GM23338 (cell line): ENCODE results near the gene SLC38A9. TPM values are rescaled to one million over a fixed set of nuclear protein-coding genes. Genes with fewer than 3 reads are reported as not detected.
A peak's percentile ranks its signal among the peaks of the same experiment; 100 is the strongest.

Experiments used
- ATAC-seq: fragments of 200-7000 bp; cut with Tn5 transposase; 3 replicates; pipeline ENCODE4 v1.9.1; 2020
- DNase-seq: peaks from one replicate; pipeline ENCODE4 v3.0.0-alpha.2; 2015; ENCODE audit warnings: low spot score
- H2AFZ ChIP-seq: fragments of 200-600 bp; sonication (generic); 2 replicates; pipeline ENCODE4 v1.8.0; 2016; ENCODE audit warnings: antibody characterized with exemption, mild to moderate bottlenecking, moderate library complexity
- H3F3A ChIP-seq: fragments of 200-600 bp; sonication (generic); replicated peaks from 2 replicates; pipeline ENCODE4 v1.8.0; 2017; ENCODE audit warnings: antibody characterized with exemption, mixed run types, low read depth
- H3K27ac ChIP-seq: fragments of 200-600 bp; sonication (generic); 2 replicates; pipeline ENCODE4 v1.6.1; 2016; ENCODE audit warnings: low read depth
- H3K27me3 ChIP-seq: fragments of 200-600 bp; sonication (generic); 2 replicates; pipeline ENCODE4 v1.8.0; 2016; ENCODE audit warnings: mild to moderate bottlenecking, mixed run types, moderate library complexity; ENCODE audit not compliant: insufficient read depth
- H3K36me3 ChIP-seq: fragments of 200-600 bp; sonication (generic); 2 replicates; pipeline ENCODE4 v1.8.0; 2016; ENCODE audit warnings: mild to moderate bottlenecking; ENCODE audit not compliant: insufficient read depth
- H3K4me1 ChIP-seq: fragments of 200-600 bp; sonication (generic); 2 replicates; pipeline ENCODE4 v1.8.0; 2016; ENCODE audit warnings: mild to moderate bottlenecking, moderate library complexity; ENCODE audit not compliant: insufficient read depth
- H3K4me2 ChIP-seq: fragments of 200-600 bp; sonication (generic); 2 replicates; pipeline ENCODE4 v1.7.1; 2017; ENCODE audit warnings: mixed run types
- H3K4me3 ChIP-seq: fragments of 200-600 bp; sonication (generic); 2 replicates; pipeline ENCODE4 v1.6.1; 2016; ENCODE audit warnings: mixed run types
- H3K79me2 ChIP-seq: fragments of 200-600 bp; sonication (generic); replicated peaks from 2 replicates; pipeline ENCODE4 v1.8.0; 2017; ENCODE audit warnings: mild to moderate bottlenecking; ENCODE audit not compliant: insufficient read depth
- H3K9me2 ChIP-seq: fragments of 200-600 bp; sonication (generic); 2 replicates; pipeline ENCODE4 v1.8.0; 2017; ENCODE audit not compliant: insufficient read depth
- H4K20me1 ChIP-seq: fragments of 200-600 bp; sonication (generic); replicated peaks from 2 replicates; pipeline ENCODE4 v1.8.0; 2017; ENCODE audit warnings: mild to moderate bottlenecking; ENCODE audit not compliant: insufficient read depth
- H3K27ac Mint-ChIP-seq: 2 replicates; pipeline ENCODE4 v1.8.0; 2020; ENCODE audit warnings: inconsistent platforms, mild to moderate bottlenecking, moderate library complexity, mixed read lengths
- H3K27me3 Mint-ChIP-seq: 3 replicates; pipeline ENCODE4 v1.8.0; 2022; ENCODE audit warnings: low read depth, mild to moderate bottlenecking, moderate library complexity, mixed read lengths, inconsistent platforms; ENCODE audit not compliant: insufficient read depth, poor library complexity
- H3K36me3 Mint-ChIP-seq: 3 replicates; pipeline ENCODE4 v1.8.0; 2021; ENCODE audit warnings: low read depth, mild to moderate bottlenecking, inconsistent platforms, moderate library complexity, mixed read lengths
- H3K4me1 Mint-ChIP-seq: 3 replicates; pipeline ENCODE4 v1.8.0; 2020; ENCODE audit warnings: mild to moderate bottlenecking, inconsistent platforms, mixed read lengths
- H3K4me3 Mint-ChIP-seq: 3 replicates; pipeline ENCODE4 v1.8.0; 2021; ENCODE audit warnings: moderate library complexity, mild to moderate bottlenecking, inconsistent platforms, mixed read lengths
- H3K9me3 Mint-ChIP-seq: 3 replicates; pipeline ENCODE4 v1.8.0; 2020; ENCODE audit warnings: moderate library complexity, mild to moderate bottlenecking, inconsistent platforms, mixed read lengths
- CREB1 ChIP-seq: fragments of 250-450 bp; sonication (Bioruptor Pico); IDR thresholded peaks from 2 replicates; pipeline ENCODE4 v1.5.0; 2020; ENCODE audit warnings: low read depth, mild to moderate bottlenecking, moderate library complexity
- JUNB ChIP-seq: IDR thresholded peaks from one replicate; pipeline ENCODE4 v1.6.1; 2016; ENCODE audit warnings: antibody characterized with exemption; ENCODE audit not compliant: unreplicated experiment
- NANOG ChIP-seq: IDR thresholded peaks from 2 replicates; pipeline ENCODE4 v1.6.1; 2016; ENCODE audit warnings: antibody characterized with exemption, borderline replicate concordance
- POLR2AphosphoS5 ChIP-seq: IDR thresholded peaks from 2 replicates; pipeline ENCODE4 v1.6.1; 2016; ENCODE audit warnings: antibody characterized with exemption, low read depth
- STAT1 ChIP-seq: IDR thresholded peaks from one replicate; pipeline ENCODE4 v1.6.1; 2016; ENCODE audit warnings: antibody characterized with exemption; ENCODE audit not compliant: unreplicated experiment
- ZNF331 ChIP-seq: fragments of 250-450 bp; sonication (Bioruptor Pico); IDR thresholded peaks from 2 replicates; pipeline ENCODE4 v1.5.0; 2020; ENCODE audit warnings: low read depth, mild to moderate bottlenecking, moderate library complexity
- polyA plus RNA-seq: library from polyadenylated mRNA; unstranded; fragments of >200 nt; fragmentation: Nextera tagmentation; extraction: Ambion mirVana; gene quantifications from 2 replicates; pipeline ENCODE4 v1.2.1, GENCODE V29; 2016
- total RNA-seq: library from RNA; depleted of rRNA; stranded (reverse); fragments of >200 nt; shearing (Covaris generic); gene quantifications from 2 replicates; pipeline ENCODE4 v1.2.3, GENCODE V29; 2014
- TF ChIP-seq, protein P1 (sequence below), 2 experiments: fragments of 200-600 bp in 1 of 2; sonication (generic) in 1 of 2; conservative IDR thresholded peaks; 2 replicates each; pipeline versions ENCODE4 v1.5.1 to v1.6.1; 2016 to 2017; ENCODE audit warnings: antibody characterized with exemption in 2 of 2, low read depth in 2 of 2, mild to moderate bottlenecking in 2 of 2, moderate library complexity in 1 of 2
- TF ChIP-seq, protein P2 (sequence below): IDR thresholded peaks from one replicate; pipeline ENCODE4 v1.6.1; 2018; ENCODE audit warnings: antibody characterized with exemption; ENCODE audit not compliant: unreplicated experiment

The SLC38A9 gene
- total and polyA plus RNA-seq, 2 experiments from 2014 or later, result 30.8 to 64.8 TPM

DNA sequence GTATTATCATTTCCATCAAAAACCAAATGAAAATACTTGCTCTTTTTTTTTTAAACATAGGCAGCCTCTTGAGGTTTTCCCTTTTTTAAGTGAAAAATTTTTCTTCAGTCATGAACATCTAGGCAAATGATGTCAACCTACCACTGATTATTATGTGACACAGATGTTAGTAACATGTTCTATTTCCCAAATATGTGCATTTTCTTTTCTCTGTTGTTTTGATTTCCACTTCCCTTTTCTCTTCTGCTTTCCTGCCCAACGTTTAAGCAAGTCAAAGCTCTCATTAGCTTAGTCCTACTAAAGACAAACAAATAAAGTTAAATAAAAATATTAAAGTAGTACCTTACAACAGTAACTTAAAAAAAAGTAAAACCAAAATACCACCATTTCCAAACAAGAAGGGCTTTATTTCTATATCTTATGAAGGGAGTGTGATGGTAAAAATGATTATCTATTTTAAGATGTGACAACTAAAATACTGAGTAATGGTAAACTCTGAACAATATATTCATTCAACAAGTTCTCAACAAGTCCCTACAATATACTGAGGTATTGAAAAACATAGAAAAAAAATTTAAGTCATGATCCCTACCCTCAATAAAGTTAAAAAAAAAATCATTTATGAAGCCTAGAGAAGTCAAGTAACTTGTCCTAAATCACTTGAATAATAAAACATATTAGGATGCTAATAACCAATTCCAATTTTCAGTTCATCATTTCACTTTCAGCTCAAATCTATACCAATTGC lies 9.4 kb downstream of the SLC38A9 start:
- no peaks in the 10 kb centered on the region for H3K4me1 Mint-ChIP-seq
- H3K4me3 Mint-ChIP-seq, result no peak overlapping the region
- H3K36me3 Mint-ChIP-seq, result peaks cover 38% of the 10 kb centered on the region

DNA sequence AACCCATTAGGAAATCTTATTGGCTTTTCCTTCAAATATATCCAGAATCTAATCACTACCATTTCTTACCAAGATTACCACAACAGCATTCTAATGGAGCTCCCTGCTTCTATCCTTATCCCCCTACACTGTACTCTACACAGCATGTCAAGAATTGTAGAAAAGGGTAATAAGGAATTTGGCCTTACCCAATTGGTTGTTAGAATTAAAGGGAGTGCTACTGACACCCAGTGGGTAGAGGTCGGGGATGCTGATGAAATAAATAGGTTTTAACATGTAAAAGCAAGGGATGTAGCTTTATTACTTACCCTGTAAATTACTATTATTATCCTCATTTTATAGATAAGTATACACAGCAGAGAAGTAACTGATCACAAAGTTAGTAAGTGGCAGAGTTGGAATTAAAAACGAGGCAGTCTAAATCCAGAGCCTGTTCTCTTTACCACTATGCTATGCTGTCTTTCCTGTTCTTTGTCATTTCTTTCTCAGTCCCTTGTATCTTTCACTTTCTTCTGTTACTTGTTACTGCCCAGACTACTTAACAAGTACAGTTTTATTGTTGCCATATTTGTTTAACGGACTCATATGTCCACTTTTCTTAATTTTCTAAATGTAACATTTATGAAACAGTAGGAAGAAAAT lies 10.5 kb downstream of the SLC38A9 start:
- Histone ChIP-seq H3K4me1 (no peaks in the 10 kb centered on the region), H3K79me2 (peaks cover 25% of the 10 kb centered on the region; the same call in 1 of the 2 replicates), H3K9me2 (no peaks in the 10 kb centered on the region), H3K27me3 (no peaks in the 10 kb centered on the region), H3K4me2 (no peak overlapping the region), H3F3A (no peaks in the 10 kb centered on the region), H3K36me3 (peaks cover 8% of the 10 kb centered on the region), H3K4me3 (no peak overlapping the region), H4K20me1 (no peaks in the 10 kb centered on the region), H2AFZ (no peak overlapping the region), H3K27ac (no peak overlapping the region)
- TF ChIP-seq, protein P1, sequence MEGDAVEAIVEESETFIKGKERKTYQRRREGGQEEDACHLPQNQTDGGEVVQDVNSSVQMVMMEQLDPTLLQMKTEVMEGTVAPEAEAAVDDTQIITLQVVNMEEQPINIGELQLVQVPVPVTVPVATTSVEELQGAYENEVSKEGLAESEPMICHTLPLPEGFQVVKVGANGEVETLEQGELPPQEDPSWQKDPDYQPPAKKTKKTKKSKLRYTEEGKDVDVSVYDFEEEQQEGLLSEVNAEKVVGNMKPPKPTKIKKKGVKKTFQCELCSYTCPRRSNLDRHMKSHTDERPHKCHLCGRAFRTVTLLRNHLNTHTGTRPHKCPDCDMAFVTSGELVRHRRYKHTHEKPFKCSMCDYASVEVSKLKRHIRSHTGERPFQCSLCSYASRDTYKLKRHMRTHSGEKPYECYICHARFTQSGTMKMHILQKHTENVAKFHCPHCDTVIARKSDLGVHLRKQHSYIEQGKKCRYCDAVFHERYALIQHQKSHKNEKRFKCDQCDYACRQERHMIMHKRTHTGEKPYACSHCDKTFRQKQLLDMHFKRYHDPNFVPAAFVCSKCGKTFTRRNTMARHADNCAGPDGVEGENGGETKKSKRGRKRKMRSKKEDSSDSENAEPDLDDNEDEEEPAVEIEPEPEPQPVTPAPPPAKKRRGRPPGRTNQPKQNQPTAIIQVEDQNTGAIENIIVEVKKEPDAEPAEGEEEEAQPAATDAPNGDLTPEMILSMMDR (conservative IDR thresholded peaks at IDR 0.05; ENCODE audit: low read depth in 2 of 2), result peak; percentile 30 to 31; a peak in 3 of 4 replicates
- TF ChIP-seq, protein P2, sequence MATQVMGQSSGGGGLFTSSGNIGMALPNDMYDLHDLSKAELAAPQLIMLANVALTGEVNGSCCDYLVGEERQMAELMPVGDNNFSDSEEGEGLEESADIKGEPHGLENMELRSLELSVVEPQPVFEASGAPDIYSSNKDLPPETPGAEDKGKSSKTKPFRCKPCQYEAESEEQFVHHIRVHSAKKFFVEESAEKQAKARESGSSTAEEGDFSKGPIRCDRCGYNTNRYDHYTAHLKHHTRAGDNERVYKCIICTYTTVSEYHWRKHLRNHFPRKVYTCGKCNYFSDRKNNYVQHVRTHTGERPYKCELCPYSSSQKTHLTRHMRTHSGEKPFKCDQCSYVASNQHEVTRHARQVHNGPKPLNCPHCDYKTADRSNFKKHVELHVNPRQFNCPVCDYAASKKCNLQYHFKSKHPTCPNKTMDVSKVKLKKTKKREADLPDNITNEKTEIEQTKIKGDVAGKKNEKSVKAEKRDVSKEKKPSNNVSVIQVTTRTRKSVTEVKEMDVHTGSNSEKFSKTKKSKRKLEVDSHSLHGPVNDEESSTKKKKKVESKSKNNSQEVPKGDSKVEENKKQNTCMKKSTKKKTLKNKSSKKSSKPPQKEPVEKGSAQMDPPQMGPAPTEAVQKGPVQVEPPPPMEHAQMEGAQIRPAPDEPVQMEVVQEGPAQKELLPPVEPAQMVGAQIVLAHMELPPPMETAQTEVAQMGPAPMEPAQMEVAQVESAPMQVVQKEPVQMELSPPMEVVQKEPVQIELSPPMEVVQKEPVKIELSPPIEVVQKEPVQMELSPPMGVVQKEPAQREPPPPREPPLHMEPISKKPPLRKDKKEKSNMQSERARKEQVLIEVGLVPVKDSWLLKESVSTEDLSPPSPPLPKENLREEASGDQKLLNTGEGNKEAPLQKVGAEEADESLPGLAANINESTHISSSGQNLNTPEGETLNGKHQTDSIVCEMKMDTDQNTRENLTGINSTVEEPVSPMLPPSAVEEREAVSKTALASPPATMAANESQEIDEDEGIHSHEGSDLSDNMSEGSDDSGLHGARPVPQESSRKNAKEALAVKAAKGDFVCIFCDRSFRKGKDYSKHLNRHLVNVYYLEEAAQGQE, result no peak
- TF ChIP-seq NANOG, result no peak
- no peak for TF ChIP-seq ZNF331 (CRISPR knock-in tag)
- no peak for TF ChIP-seq CREB1 (CRISPR knock-in tag)
- TF ChIP-seq JUNB, result no peak
- no peak for TF ChIP-seq POLR2AphosphoS5
- TF ChIP-seq STAT1, result no peak
- DNase-seq, result peak; percentile 24
- H3K9me3 Mint-ChIP-seq, result peaks cover 22% of the 10 kb centered on the region
- H3K4me1 Mint-ChIP-seq, result no peaks in the 10 kb centered on the region
- H3K27ac Mint-ChIP-seq, result 0 out of 2 replicates have a peak overlapping the region, but pooled peaks have one; percentile 5
- no peak overlapping the region for H3K4me3 Mint-ChIP-seq
- no peak for ATAC-seq
- H3K36me3 Mint-ChIP-seq, result peaks cover 45% of the 10 kb centered on the region
- no peaks in the 10 kb centered on the region for H3K27me3 Mint-ChIP-seq

More for the DNA sequence above, 9.4 kb downstream of the SLC38A9 start:
- H3K9me2 ChIP-seq, result no peaks in the 10 kb centered on the region
- no peak overlapping the region for H3K4me2 ChIP-seq
- H3K27me3 Mint-ChIP-seq, result no peaks in the 10 kb centered on the region
- H3K36me3 ChIP-seq, result peaks cover under 1% of the 10 kb centered on the region
- no peak overlapping the region for H3K27ac Mint-ChIP-seq
- no peaks in the 10 kb centered on the region for H3K4me1 ChIP-seq
- no peak overlapping the region for H2AFZ ChIP-seq
- DNase-seq (no peak), ATAC-seq (no peak)
- H3F3A ChIP-seq, result no peaks in the 10 kb centered on the region
- H3K9me3 Mint-ChIP-seq, result peaks cover 10% of the 10 kb centered on the region
- no peaks in the 10 kb centered on the region for H3K27me3 ChIP-seq
- TF ChIP-seq STAT1, result no peak
- peaks cover 34% of the 10 kb centered on the region for H3K79me2 ChIP-seq
- H4K20me1 ChIP-seq, result peaks cover 3% of the 10 kb centered on the region; the same call in 1 of the 2 replicates
- H3K27ac ChIP-seq, result no peak overlapping the region
- H3K4me3 ChIP-seq, result no peak overlapping the region
